Measurements from ENCODE around the gene ANKRD13A. TPM values are rescaled to one million over a fixed set of nuclear protein-coding genes. Genes with fewer than 3 reads are reported as not detected.
"Not testable (repeated sequence)": the region's sequence is repeated elsewhere in the genome, so short reads cannot be mapped to it uniquely, and the experiment has no call there.

Gene ANKRD13A
- total RNA-seq, 1 donor, result 134 TPM

DNA sequence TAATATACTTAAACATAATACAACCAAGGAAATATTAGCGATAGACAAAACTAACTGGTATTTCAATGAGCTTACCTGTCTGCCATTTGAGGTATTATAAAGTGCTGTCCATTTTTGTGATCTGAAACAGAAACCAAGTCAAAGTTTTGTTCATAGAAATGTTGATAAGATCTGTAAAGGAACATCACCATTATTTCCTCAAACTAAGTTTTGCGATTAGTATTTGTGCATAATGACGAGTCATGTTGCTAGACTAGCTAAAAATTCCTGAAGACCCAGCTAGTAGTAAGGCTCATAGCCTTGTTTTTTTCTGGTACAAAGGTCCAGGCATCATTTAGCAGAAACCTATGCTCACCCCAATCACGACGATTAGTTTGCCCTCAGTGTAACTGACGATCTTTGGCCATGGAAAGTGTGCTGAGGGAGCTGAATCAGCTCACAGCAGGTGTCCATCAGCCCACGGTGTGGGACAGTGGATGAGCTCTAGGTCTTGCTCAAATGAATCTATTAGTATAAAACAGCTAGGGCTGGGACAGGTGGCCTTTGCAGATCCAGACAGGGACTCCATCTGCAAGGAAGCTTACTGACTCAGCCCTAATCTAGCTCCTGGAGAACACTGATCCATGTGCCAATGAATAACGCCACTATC is 31.7 kb upstream of the ANKRD13A start:
- H3K4me1 ChIP-seq (ENCODE audit: insufficient read depth, low read length), result peaks cover 9% of the 10 kb centered on the region
- H3K27me3 ChIP-seq (ENCODE audit: insufficient read depth, low read length), result no peaks in the 10 kb centered on the region
- H3K9me3 ChIP-seq (ENCODE audit: low read depth, low read length), result no peaks in the 10 kb centered on the region
- no peak overlapping the region for H3K4me3 ChIP-seq (ENCODE audit: low read length)

DNA sequence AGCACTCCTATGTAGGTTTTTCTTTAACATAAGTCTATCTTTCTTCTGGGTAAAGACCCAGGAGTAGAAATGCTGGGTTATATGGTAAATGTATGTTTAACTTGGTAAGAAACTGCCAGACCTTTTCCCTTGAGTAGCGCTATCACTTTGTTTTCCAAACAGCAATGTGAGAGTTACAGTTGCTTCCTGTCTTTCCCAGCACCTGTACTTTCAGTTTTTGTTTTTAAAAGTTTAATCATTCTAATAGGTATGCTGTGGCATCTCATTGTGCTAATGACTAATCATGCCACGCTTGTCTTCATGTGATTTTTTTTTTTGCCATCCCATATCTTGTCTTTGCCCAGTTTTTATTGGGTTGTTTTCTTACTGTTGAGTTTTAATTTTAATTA is 31.2 kb upstream of the ANKRD13A start:
- H3K4me1 ChIP-seq (ENCODE audit: insufficient read depth, low read length), result peaks cover 9% of the 10 kb centered on the region
- H3K9me3 ChIP-seq (ENCODE audit: low read depth, low read length), result no peaks in the 10 kb centered on the region
- H3K27me3 ChIP-seq (ENCODE audit: insufficient read depth, low read length), result no peaks in the 10 kb centered on the region
- H3K4me3 ChIP-seq (ENCODE audit: low read length), result no peak overlapping the region

- Histone ChIP-seq H3K27me3 (ENCODE audit: insufficient read depth, low read length) (no peaks in the 10 kb centered on the region), H3K4me3 (ENCODE audit: low read length) (no peak overlapping the region), H3K9me3 (ENCODE audit: low read depth, low read length) (no peaks in the 10 kb centered on the region), H3K4me1 (ENCODE audit: insufficient read depth, low read length) (peaks cover 9% of the 10 kb centered on the region)
Observed at GRCh38 chr12:109968801-109969200, 30.4 kb upstream of the ANKRD13A start.

DNA sequence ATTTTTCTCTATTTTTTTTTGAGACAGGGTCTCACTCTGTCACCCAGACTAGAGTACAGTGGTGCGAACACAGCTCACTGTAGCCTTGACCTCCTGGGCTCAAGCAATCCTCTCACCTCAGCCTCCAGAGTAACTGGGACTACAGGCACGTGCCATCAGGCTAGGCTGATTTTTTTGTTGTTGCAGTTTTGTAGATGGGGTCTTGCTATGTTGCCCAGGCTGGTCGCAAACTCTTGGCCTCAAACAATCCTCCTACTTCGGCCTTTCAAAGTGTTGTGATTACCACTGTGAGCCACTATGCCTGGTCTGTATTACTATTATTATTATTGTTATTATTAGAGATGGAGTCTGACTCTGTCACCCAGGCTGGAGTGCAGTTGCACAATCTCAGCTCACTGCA is 26.4 kb upstream of the ANKRD13A start:
- peaks cover 6% of the 10 kb centered on the region for H3K4me1 ChIP-seq (ENCODE audit: insufficient read depth, low read length)
- H3K4me3 ChIP-seq (ENCODE audit: low read length), result no peak overlapping the region
- no peaks in the 10 kb centered on the region for H3K27me3 ChIP-seq (ENCODE audit: insufficient read depth, low read length)
- H3K9me3 ChIP-seq (ENCODE audit: low read depth, low read length), result no peaks in the 10 kb centered on the region

DNA sequence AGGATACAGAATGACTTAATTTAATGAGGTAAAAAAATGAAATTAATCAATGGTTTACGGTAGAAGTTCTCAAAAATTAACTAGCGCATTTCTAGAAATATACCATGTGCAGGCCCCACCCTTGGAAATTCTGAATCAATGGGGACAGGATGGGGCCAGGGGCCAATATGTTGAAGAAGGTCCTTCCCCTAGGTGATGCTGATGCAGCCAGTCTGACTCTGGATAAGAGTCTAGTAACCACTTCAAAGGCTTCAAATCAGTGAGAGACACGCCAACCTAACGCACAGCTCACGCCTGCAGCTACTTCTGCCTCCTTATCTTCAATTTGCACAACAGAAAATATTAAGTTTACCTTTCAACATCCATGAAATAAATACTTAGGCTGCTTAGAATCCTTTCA is 17.9 kb upstream of the ANKRD13A start:
- no peak overlapping the region for H3K4me3 ChIP-seq (ENCODE audit: low read length)
- peaks cover 15% of the 10 kb centered on the region for H3K4me1 ChIP-seq (ENCODE audit: insufficient read depth, low read length)
- H3K27me3 ChIP-seq (ENCODE audit: insufficient read depth, low read length), result no peaks in the 10 kb centered on the region
- no peaks in the 10 kb centered on the region for H3K9me3 ChIP-seq (ENCODE audit: low read depth, low read length)

- Histone ChIP-seq H3K27me3 (ENCODE audit: insufficient read depth, low read length) (no peaks in the 10 kb centered on the region), H3K4me1 (ENCODE audit: insufficient read depth, low read length) (peaks cover 15% of the 10 kb centered on the region), H3K4me3 (ENCODE audit: low read length) (no peak overlapping the region), H3K9me3 (ENCODE audit: low read depth, low read length) (no peaks in the 10 kb centered on the region)
Observed at GRCh38 chr12:109982210-109982609, 17.0 kb upstream of the ANKRD13A start.

GRCh38 chr12:109983432-109984142 is 15.6 kb upstream of the ANKRD13A start:
- Histone ChIP-seq H3K27me3 (ENCODE audit: insufficient read depth, low read length) (no peaks in the 10 kb centered on the region), H3K9me3 (ENCODE audit: low read depth, low read length) (no peaks in the 10 kb centered on the region), H3K4me1 (ENCODE audit: insufficient read depth, low read length) (peaks cover 15% of the 10 kb centered on the region), H3K4me3 (ENCODE audit: low read length) (no peak overlapping the region)

DNA sequence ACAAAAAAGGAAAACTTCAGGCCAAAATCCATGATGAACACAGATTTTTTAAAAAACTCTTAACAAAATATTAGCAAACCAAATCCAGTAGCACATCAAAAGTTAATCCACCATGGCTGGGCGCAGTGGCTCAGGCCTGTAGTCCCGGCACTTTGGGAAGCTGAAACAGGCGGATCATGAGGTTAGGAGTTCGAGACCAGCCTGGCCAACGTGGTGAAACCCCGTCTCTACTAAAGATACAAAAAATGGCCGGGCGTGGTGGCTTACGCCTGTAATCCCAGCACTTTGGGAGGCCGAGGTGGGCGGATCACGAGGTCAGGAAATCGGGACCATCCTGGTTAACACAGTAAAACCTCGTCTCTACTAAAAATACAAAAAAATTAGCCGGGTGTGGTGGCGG is 13.0 kb upstream of the ANKRD13A start:
- H3K4me3 ChIP-seq (ENCODE audit: low read length); H3K4me1 ChIP-seq (ENCODE audit: insufficient read depth, low read length); H3K27me3 ChIP-seq (ENCODE audit: insufficient read depth, low read length); H3K9me3 ChIP-seq (ENCODE audit: low read depth, low read length): not testable (repeated sequence)

- H3K4me3 ChIP-seq (ENCODE audit: low read length), result no peak overlapping the region
- H3K9me3 ChIP-seq (ENCODE audit: low read depth, low read length), result no peaks in the 10 kb centered on the region
- H3K4me1 ChIP-seq (ENCODE audit: insufficient read depth, low read length), result peaks cover 11% of the 10 kb centered on the region
- no peaks in the 10 kb centered on the region for H3K27me3 ChIP-seq (ENCODE audit: insufficient read depth, low read length)
Observed at GRCh38 chr12:109987615-109988014, 11.6 kb upstream of the ANKRD13A start.

DNA sequence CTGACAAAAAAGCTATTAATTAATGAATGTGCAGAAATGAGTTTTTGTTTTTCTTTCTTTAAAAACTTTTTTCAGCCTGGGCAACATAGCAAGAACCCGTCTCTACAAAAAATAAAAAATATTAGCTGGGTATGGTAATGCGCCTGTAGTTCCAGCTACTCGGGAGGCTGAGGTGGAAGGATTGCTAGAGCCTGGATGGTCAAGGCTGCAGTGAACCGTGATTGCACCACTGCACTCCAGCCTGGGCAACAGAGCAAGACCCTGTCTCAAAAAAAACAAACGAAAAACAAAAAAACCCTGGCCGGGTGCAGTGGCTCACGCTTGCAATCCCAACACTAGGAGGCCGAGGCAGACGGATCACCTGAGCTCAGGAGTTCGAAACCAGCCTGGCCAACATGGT is 11.0 kb upstream of the ANKRD13A start:
- Histone ChIP-seq H3K4me3 (ENCODE audit: low read length) (no peak overlapping the region), H3K9me3 (ENCODE audit: low read depth, low read length) (no peaks in the 10 kb centered on the region), H3K27me3 (ENCODE audit: insufficient read depth, low read length) (no peaks in the 10 kb centered on the region), H3K4me1 (ENCODE audit: insufficient read depth, low read length) (peaks cover 18% of the 10 kb centered on the region)

GRCh38 chr12:109988903-109989302 is 10.3 kb upstream of the ANKRD13A start:
- Histone ChIP-seq H3K4me3 (ENCODE audit: low read length) (no peak overlapping the region), H3K27me3 (ENCODE audit: insufficient read depth, low read length) (no peaks in the 10 kb centered on the region), H3K4me1 (ENCODE audit: insufficient read depth, low read length) (peaks cover 21% of the 10 kb centered on the region), H3K9me3 (ENCODE audit: low read depth, low read length) (no peaks in the 10 kb centered on the region)

DNA sequence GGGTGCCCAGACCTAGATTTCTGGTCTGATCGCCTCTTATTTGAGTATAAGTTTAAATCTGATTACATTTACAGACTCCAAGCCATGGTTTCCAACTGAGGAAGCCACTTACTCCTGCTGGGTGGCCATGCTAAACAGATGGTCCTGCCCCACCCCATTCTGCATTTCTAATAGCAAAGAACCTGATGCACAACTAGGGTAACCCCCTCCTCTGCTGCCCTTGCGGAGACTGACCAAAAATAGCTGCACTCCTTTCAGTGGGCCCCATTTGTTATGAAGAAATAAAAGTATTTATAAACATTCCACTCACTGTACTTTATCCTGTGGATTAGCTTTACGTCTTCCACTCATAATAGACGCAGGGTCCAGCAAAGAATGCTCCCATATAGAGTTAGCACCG is 9.8 kb upstream of the ANKRD13A start:
- Histone ChIP-seq H3K27me3 (ENCODE audit: insufficient read depth, low read length) (no peaks in the 10 kb centered on the region), H3K9me3 (ENCODE audit: low read depth, low read length) (no peaks in the 10 kb centered on the region), H3K4me3 (ENCODE audit: low read length) (no peak overlapping the region), H3K4me1 (ENCODE audit: insufficient read depth, low read length) (peaks cover 25% of the 10 kb centered on the region)

DNA sequence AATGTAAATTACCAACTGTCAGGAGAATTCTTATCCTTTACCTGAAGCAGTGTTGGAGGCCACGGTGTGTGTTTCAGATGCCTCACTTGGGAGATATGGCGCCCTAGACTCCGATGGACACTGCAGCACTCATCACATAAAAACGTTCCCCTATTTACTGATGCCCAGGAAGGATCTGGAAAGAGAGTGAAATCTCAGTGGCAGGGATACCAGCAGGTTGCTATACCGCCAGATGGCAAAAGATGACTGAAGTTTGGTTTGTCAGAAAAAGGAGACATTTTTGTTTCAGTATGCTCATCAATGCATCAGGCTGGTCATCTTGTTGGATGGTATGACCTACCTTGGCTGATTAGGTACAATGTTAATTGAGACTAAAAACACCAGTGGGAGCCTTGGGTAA is 7.6 kb upstream of the ANKRD13A start:
- Histone ChIP-seq H3K27me3 (ENCODE audit: insufficient read depth, low read length) (no peaks in the 10 kb centered on the region), H3K4me1 (ENCODE audit: insufficient read depth, low read length) (peaks cover 34% of the 10 kb centered on the region), H3K4me3 (ENCODE audit: low read length) (no peak overlapping the region), H3K9me3 (ENCODE audit: low read depth, low read length) (no peaks in the 10 kb centered on the region)

DNA sequence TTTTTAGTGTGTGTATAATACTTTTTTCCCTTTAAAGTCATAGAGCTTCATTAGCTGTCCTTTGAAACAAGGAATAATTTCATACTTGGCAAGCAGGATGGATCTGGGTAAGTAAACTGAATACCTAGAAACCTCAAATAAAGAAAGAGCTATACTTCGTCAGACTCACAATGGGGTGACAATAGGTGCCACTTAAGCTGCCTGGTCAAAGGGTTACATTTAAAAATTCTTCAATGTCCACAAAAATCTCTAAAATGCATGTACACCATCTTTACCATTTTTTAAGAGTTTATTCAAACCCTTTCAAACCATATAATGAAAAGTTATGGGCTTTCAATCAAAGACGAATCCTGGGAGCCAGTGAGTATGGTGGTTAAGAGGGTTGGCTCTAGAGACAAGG is 6.1 kb upstream of the ANKRD13A start:
- H3K27me3 ChIP-seq (ENCODE audit: insufficient read depth, low read length), result no peaks in the 10 kb centered on the region
- H3K4me3 ChIP-seq (ENCODE audit: low read length), result no peak overlapping the region
- no peaks in the 10 kb centered on the region for H3K9me3 ChIP-seq (ENCODE audit: low read depth, low read length)
- peaks cover 48% of the 10 kb centered on the region for H3K4me1 ChIP-seq (ENCODE audit: insufficient read depth, low read length)

GRCh38 chr12:109994401-109995175 is 4.6 kb upstream of the ANKRD13A start:
- Histone ChIP-seq H3K27me3 (ENCODE audit: insufficient read depth, low read length) (no peaks in the 10 kb centered on the region), H3K4me3 (ENCODE audit: low read length) (peak overlapping the region; percentile 85), H3K9me3 (ENCODE audit: low read depth, low read length) (no peaks in the 10 kb centered on the region), H3K4me1 (ENCODE audit: insufficient read depth, low read length) (peaks cover 56% of the 10 kb centered on the region)

Data from mononuclear cell (primary cell).